BLaER1 treated with 17β-estradiol and CSF1 and Interleukin-3, amounts not matched to agents 10 nM and 100 nM (cell line): ENCODE results near the gene XYLB.
A peak's percentile ranks its signal among the peaks of the same experiment; 100 is the strongest.

Source experiments
- H3K27ac ChIP-seq, 11 experiments: shearing (Covaris generic); formaldehyde crosslinking; 2 replicates each; pipeline ENCODE4 v1.8.1; 2022
- H3K27me3 ChIP-seq, 11 experiments: shearing (Covaris generic); formaldehyde crosslinking; 2 replicates each; pipeline ENCODE4 v1.8.1; 2022
- H3K36me3 ChIP-seq, 11 experiments: shearing (Covaris generic); formaldehyde crosslinking; 2 replicates each; pipeline ENCODE4 v1.8.1; 2022
- H3K4me1 ChIP-seq, 10 experiments: shearing (Covaris generic); formaldehyde crosslinking; 2 replicates each; pipeline ENCODE4 v1.8.1; 2022
- H3K4me2 ChIP-seq, 11 experiments: shearing (Covaris generic); formaldehyde crosslinking; 2 replicates each; pipeline ENCODE4 v1.8.1; 2022
- H3K4me3 ChIP-seq, 10 experiments: shearing (Covaris generic); formaldehyde crosslinking; 2 replicates each; pipeline ENCODE4 v1.8.1; 2022
- H3K9ac ChIP-seq, 11 experiments: shearing (Covaris generic); formaldehyde crosslinking; 2 replicates each; pipeline ENCODE4 v1.8.1; 2022
- H3K9me3 ChIP-seq, 11 experiments: shearing (Covaris generic); formaldehyde crosslinking; replicated peaks in 1 of 11; 2 replicates each; pipeline ENCODE4 v1.8.1; 2022
- H4K20me1 ChIP-seq, 11 experiments: shearing (Covaris generic); formaldehyde crosslinking; 2 replicates each; pipeline ENCODE4 v1.8.1; 2022
- Cebpa-rat ChIP-seq, 11 experiments: shearing (Covaris generic); IDR thresholded peaks; 2 replicates each; pipeline ENCODE4 v1.8.1; 2022

The XYLB gene

GRCh38 chr3:38312356-38312755 lies 34.2 kb upstream of the XYLB start:
- Histone ChIP-seq H3K27me3 (no peaks in the 10 kb centered on the region), H3K9ac (no peak overlapping the region), H3K36me3 (no peaks in the 10 kb centered on the region), H3K4me2 (peak overlapping the region in 2 of 11 experiments; percentile 18 to 20; a peak in 3 of 22 replicates), H3K27ac (no peak overlapping the region), H3K4me3 (no peak overlapping the region), H4K20me1 (no peaks in the 10 kb centered on the region), H3K9me3 (no peaks in the 10 kb centered on the region), H3K4me1 (peaks cover 0 to 50% (median 6%) of the 10 kb centered on the region in 10 experiments; a peak in 10 of 20 replicates)
- TF ChIP-seq Cebpa-rat (IDR thresholded peaks at IDR 0.05), result no peak

- no peak overlapping the region for H3K9ac ChIP-seq
- H3K27me3 ChIP-seq, result no peaks in the 10 kb centered on the region
- no peaks in the 10 kb centered on the region for H4K20me1 ChIP-seq
- no peak overlapping the region for H3K27ac ChIP-seq
- H3K4me1 ChIP-seq, result peaks cover 0 to 46% (median 6%) of the 10 kb centered on the region in 10 experiments; a peak in 10 of 20 replicates
- no peak overlapping the region for H3K4me3 ChIP-seq
- H3K4me2 ChIP-seq, result peak overlapping the region in 5 of 11 experiments; percentile 6 to 49 (median 45); a peak in 5 of 22 replicates
- H3K9me3 ChIP-seq, result no peaks in the 10 kb centered on the region
- TF ChIP-seq Cebpa-rat (IDR thresholded peaks at IDR 0.05), result no peak
- H3K36me3 ChIP-seq, result no peaks in the 10 kb centered on the region
Observed at GRCh38 chr3:38313263-38313662, 33.3 kb upstream of the XYLB start.

- Histone ChIP-seq H3K4me1 (peaks cover 0 to 42% (median 6%) of the 10 kb centered on the region in 10 experiments; a peak in 10 of 20 replicates), H3K9me3 (no peaks in the 10 kb centered on the region), H3K27me3 (no peaks in the 10 kb centered on the region), H3K9ac (no peak overlapping the region), H4K20me1 (no peaks in the 10 kb centered on the region), H3K4me3 (no peak overlapping the region), H3K27ac (no peak overlapping the region), H3K36me3 (no peaks in the 10 kb centered on the region), H3K4me2 (peak overlapping the region in 5 of 11 experiments; percentile 6 to 49 (median 45); a peak in 9 of 22 replicates)
- no peak for TF ChIP-seq Cebpa-rat (IDR thresholded peaks at IDR 0.05)
Observed at GRCh38 chr3:38313695-38314094, 32.9 kb upstream of the XYLB start.

- Histone ChIP-seq H3K4me3 (no peak overlapping the region), H3K27me3 (no peaks in the 10 kb centered on the region), H4K20me1 (no peaks in the 10 kb centered on the region), H3K9me3 (no peaks in the 10 kb centered on the region), H3K4me1 (peaks cover 0 to 42% (median 6%) of the 10 kb centered on the region in 10 experiments; a peak in 10 of 20 replicates), H3K9ac (no peak overlapping the region), H3K27ac (no peak overlapping the region), H3K36me3 (no peaks in the 10 kb centered on the region), H3K4me2 (peak overlapping the region in 5 of 11 experiments; percentile 6 to 49 (median 45); a peak in 9 of 22 replicates)
- no peak for TF ChIP-seq Cebpa-rat (IDR thresholded peaks at IDR 0.05)
Observed at GRCh38 chr3:38314112-38314763, 32.3 kb upstream of the XYLB start.

- Histone ChIP-seq H3K4me2 (peak overlapping the region in 3 of 11 experiments; percentile 45 to 49 (median 45); a peak in 3 of 22 replicates), H3K4me1 (peaks cover 0 to 42% (median 6%) of the 10 kb centered on the region in 10 experiments; a peak in 10 of 20 replicates), H3K27me3 (no peaks in the 10 kb centered on the region), H3K9ac (no peak overlapping the region), H3K36me3 (no peaks in the 10 kb centered on the region), H3K27ac (no peak overlapping the region), H3K9me3 (no peaks in the 10 kb centered on the region), H4K20me1 (no peaks in the 10 kb centered on the region), H3K4me3 (no peak overlapping the region)
- no peak for TF ChIP-seq Cebpa-rat (IDR thresholded peaks at IDR 0.05)
Observed at GRCh38 chr3:38314764-38315487, 31.7 kb upstream of the XYLB start.

DNA sequence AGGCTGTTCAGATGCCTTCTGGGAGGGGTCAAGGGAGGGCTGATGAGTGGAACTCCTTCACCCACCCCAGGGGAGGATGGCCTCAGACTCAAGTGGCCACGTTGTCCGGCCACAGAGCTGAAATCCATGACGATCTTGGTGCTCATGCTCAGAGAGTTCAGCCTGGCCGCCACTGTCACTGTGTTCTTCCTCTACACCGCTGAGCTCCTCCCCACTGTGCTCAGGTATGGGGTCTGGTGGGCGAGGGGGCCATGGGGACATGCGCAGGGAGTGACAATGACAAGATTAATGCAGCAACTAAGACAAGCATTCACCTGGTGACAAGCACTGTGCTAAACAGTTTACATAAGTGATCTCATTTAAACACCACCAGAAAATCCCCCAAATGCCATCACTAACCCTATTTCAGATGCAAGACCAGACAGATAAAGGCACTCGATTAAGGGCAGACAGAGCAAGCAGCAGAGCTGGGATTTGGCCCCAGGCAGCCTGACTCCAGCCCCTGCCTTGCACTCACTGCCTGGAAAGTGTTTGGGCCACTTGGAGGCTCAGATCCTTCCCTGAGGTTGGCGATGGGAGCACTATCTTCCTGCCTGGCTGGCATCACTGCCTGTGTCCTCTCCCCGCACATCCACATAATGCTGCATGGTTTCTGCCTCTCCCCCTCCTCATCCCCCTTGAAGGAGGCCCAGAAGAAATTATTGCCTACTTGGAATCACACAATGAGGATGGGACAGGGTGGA lies 30.9 kb upstream of the XYLB start:
- peaks cover 0 to 40% (median 6%) of the 10 kb centered on the region in 10 experiments; a peak in 10 of 20 replicates for H3K4me1 ChIP-seq
- no peaks in the 10 kb centered on the region for H3K36me3 ChIP-seq
- no peak overlapping the region for H3K9ac ChIP-seq
- H3K4me2 ChIP-seq, result no peak overlapping the region
- H3K4me3 ChIP-seq, result no peak overlapping the region
- no peak overlapping the region for H3K27ac ChIP-seq
- no peaks in the 10 kb centered on the region for H4K20me1 ChIP-seq
- no peaks in the 10 kb centered on the region for H3K9me3 ChIP-seq
- H3K27me3 ChIP-seq, result no peaks in the 10 kb centered on the region
- TF ChIP-seq Cebpa-rat (IDR thresholded peaks at IDR 0.05), result no peak

GRCh38 chr3:38316356-38317191 lies 30.0 kb upstream of the XYLB start:
- Histone ChIP-seq H3K27me3 (no peaks in the 10 kb centered on the region), H3K9me3 (0 out of 22 replicates have a peak, but pooled peaks cover 0 to 4% (median 0%) of the 10 kb centered on the region in 11 experiments), H3K9ac (no peak overlapping the region), H3K4me3 (no peak overlapping the region), H3K4me2 (no peak overlapping the region), H3K36me3 (no peaks in the 10 kb centered on the region), H3K27ac (no peak overlapping the region), H3K4me1 (peaks cover 0 to 32% (median 6%) of the 10 kb centered on the region in 10 experiments; a peak in 10 of 20 replicates), H4K20me1 (no peaks in the 10 kb centered on the region)
- no peak for TF ChIP-seq Cebpa-rat (IDR thresholded peaks at IDR 0.05)

GRCh38 chr3:38317192-38317759 lies 29.3 kb upstream of the XYLB start:
- Histone ChIP-seq H3K27ac (no peak overlapping the region), H3K4me1 (peaks cover 0 to 25% (median 6%) of the 10 kb centered on the region in 10 experiments; a peak in 10 of 20 replicates), H3K36me3 (no peaks in the 10 kb centered on the region), H3K9ac (no peak overlapping the region), H3K4me3 (no peak overlapping the region), H3K9me3 (0 out of 22 replicates have a peak, but pooled peaks cover 0 to 4% (median 0%) of the 10 kb centered on the region in 11 experiments), H3K4me2 (no peak overlapping the region), H4K20me1 (no peaks in the 10 kb centered on the region), H3K27me3 (no peaks in the 10 kb centered on the region)
- TF ChIP-seq Cebpa-rat (IDR thresholded peaks at IDR 0.05), result no peak
